ENCODE results near the gene ZNF597.
A peak's percentile ranks its signal among the peaks of the same experiment; 100 is the strongest.

Gene ZNF597

GRCh38 chr16:3413730-3414379 lies 29.4 kb downstream of the ZNF597 start:
- no peak for DNase-seq (ENCODE audit: low spot score)
- TF ChIP-seq, protein P1, sequence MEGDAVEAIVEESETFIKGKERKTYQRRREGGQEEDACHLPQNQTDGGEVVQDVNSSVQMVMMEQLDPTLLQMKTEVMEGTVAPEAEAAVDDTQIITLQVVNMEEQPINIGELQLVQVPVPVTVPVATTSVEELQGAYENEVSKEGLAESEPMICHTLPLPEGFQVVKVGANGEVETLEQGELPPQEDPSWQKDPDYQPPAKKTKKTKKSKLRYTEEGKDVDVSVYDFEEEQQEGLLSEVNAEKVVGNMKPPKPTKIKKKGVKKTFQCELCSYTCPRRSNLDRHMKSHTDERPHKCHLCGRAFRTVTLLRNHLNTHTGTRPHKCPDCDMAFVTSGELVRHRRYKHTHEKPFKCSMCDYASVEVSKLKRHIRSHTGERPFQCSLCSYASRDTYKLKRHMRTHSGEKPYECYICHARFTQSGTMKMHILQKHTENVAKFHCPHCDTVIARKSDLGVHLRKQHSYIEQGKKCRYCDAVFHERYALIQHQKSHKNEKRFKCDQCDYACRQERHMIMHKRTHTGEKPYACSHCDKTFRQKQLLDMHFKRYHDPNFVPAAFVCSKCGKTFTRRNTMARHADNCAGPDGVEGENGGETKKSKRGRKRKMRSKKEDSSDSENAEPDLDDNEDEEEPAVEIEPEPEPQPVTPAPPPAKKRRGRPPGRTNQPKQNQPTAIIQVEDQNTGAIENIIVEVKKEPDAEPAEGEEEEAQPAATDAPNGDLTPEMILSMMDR (IDR thresholded peaks at IDR 0.05; ENCODE audit: extremely low read depth, missing control alignments) = no peak

GRCh38 chr16:3408561-3409197 lies 34.6 kb downstream of the ZNF597 start:
- TF ChIP-seq, protein P1 (IDR thresholded peaks at IDR 0.05; ENCODE audit: extremely low read depth, missing control alignments) = no peak

DNA sequence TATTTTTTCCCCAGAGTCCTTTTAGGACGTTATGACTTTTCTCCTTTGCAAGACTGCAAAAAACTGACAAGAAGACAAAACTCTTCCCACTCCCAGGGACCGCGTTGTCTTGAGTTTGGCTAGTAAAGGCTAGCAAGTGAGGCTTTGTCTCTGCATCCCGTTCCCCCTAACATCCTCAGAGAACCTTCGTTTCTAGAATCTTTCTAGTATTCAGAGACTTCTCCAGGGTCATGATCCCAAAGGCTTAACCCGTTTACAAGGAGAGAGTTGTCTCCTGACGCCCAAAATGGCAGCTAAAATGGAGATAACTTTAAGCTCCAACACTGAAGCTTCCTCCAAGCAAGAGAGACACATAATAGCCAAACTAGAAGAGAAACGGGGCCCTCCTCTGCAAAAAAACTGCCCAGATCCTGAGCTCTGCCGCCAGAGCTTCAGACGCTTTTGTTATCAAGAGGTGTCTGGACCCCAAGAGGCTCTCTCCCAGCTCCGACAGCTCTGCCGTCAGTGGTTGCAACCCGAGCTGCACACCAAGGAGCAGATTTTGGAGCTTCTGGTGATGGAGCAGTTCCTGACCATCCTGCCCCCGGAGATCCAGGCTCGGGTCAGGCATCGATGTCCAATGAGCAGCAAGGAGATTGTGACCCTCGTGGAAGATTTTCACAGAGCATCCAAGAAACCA lies 41.4 kb downstream of the ZNF597 start:
- DNase-seq (ENCODE audit: low spot score) = no peak
- TF ChIP-seq, protein P1 (IDR thresholded peaks at IDR 0.05; ENCODE audit: extremely low read depth, missing control alignments) = no peak

More at GRCh38 chr16:3408561-3409197, 34.6 kb downstream of the ZNF597 start:
- DNase-seq (ENCODE audit: low spot score) = no peak

GRCh38 chr16:3400779-3401688 lies 42.3 kb downstream of the ZNF597 start, which contains the start of the genes ZNF174 and ZSCAN32:
ZNF174 (plus strand) TSS chr16:3401215; CDS start chr16:3402005, 790 bp downstream.
ZSCAN32 (minus strand) TSS chr16:3401004; CDS start chr16:3397557, 3,447 bp downstream.
- DNase-seq (ENCODE audit: low spot score) = peak; percentile 100
- TF ChIP-seq, protein P1 (IDR thresholded peaks at IDR 0.05; ENCODE audit: extremely low read depth, missing control alignments) = no peak

GRCh38 chr16:3400446-3400778 lies 42.9 kb downstream of the ZNF597 start:
- no peak for DNase-seq (ENCODE audit: low spot score)
- TF ChIP-seq, protein P1 (IDR thresholded peaks at IDR 0.05; ENCODE audit: extremely low read depth, missing control alignments) = no peak

DNA sequence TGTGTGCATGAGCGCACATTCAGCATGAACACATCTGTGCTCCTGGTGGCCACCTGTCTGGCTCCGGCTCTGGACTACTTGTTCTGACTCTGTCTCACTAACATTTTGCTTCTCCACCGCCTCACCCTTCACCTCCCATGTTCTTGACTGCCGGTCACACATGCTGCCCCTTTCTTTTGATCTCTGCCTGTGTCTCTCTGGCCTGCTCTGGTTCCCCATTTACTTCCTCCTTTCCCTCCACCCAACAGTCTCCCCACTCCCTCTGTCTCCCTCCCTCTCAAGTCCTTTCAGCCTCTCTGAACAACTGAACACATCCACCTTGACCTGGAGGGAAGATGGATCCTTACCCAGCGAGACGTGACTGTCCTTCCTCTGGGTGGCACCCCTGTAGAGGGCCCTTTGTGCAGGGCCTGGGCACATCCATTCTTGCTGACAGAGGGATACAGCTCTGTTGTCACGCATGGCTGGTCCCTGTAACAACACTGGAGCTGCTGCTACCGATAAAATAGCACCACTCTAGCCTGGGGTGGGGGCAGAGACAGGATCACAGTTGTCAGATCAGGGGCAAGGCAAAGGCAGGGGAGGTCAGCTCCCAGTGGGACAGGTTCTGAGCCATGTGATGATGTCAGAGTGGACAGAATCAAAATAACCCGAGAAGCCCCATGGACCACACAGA lies 53.5 kb downstream of the ZNF597 start:
- DNase-seq (ENCODE audit: low spot score) = no peak
- TF ChIP-seq, protein P1 (IDR thresholded peaks at IDR 0.05; ENCODE audit: extremely low read depth, missing control alignments) = no peak

All from GM20000 (cell line).